ENCODE data around the gene ZGRF1. TPM values are rescaled to one million over a fixed set of nuclear protein-coding genes. Genes with fewer than 3 reads are reported as not detected.
"Not testable (repeated sequence)": the region's sequence is repeated elsewhere in the genome, so short reads cannot be mapped to it uniquely, and the experiment has no call there.

Gene ZGRF1
- total RNA-seq, 1 donor from 2014 or later = 13.0 TPM

DNA sequence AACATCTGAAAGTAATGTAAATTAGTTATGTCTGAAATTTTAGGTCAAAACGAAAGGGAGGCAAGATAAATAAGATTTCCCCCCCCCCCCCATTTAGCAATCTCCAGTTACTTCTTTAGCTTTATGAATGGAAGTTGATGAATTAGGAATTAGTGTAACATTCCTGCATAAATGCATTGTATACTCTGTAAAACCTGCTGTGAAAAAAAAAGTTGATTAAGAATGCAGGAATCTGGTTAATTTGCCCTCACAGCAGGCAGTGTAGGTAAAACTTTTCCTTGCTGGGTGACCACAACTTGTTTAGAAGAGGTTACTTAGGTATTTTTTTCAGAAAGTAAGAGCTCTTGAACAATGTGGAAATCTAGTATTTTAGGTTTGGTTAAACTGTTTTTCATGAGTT, 15.5 kb upstream of the ZGRF1 start:
- no peak overlapping the region for H3K27ac ChIP-seq (ENCODE audit: low read depth, low read length)
- H3K36me3 ChIP-seq (ENCODE audit: control insufficient read depth in 3 of 3, insufficient read depth in 3 of 3, low read length in 3 of 3) = peaks cover 14 to 49% (median 31%) of the 10 kb centered on the region in 3 donors
- H3K9ac ChIP-seq (ENCODE audit: low read depth in 1 of 3, low read length in 3 of 3) = no peak overlapping the region
- no peaks in the 10 kb centered on the region for H3K27me3 ChIP-seq (ENCODE audit: control insufficient read depth in 3 of 3, insufficient read depth in 3 of 3, low read length in 3 of 3)
- no peak overlapping the region for H3K4me3 ChIP-seq (ENCODE audit: low read length in 3 of 3)
- no peaks in the 10 kb centered on the region for H3K9me3 ChIP-seq (ENCODE audit: control insufficient read depth in 3 of 3, low read length in 3 of 3)
- H3K4me1 ChIP-seq (ENCODE audit: control insufficient read depth in 3 of 3, insufficient read depth in 3 of 3, low read length in 3 of 3) = no peaks in the 10 kb centered on the region

- Histone ChIP-seq H3K9ac (ENCODE audit: low read depth in 1 of 3, low read length in 3 of 3) (no peak overlapping the region), H3K36me3 (ENCODE audit: control insufficient read depth in 3 of 3, insufficient read depth in 3 of 3, low read length in 3 of 3) (peaks cover 17 to 55% (median 36%) of the 10 kb centered on the region in 3 donors), H3K9me3 (ENCODE audit: control insufficient read depth in 3 of 3, low read length in 3 of 3) (no peaks in the 10 kb centered on the region), H3K27me3 (ENCODE audit: control insufficient read depth in 3 of 3, insufficient read depth in 3 of 3, low read length in 3 of 3) (no peaks in the 10 kb centered on the region), H3K4me3 (ENCODE audit: low read length in 3 of 3) (no peak overlapping the region), H3K4me1 (ENCODE audit: control insufficient read depth in 3 of 3, insufficient read depth in 3 of 3, low read length in 3 of 3) (no peaks in the 10 kb centered on the region), H3K27ac (ENCODE audit: low read depth, low read length) (no peak overlapping the region)
Observed at GRCh38 chr4:112651641-112652040, 14.9 kb upstream of the ZGRF1 start.

GRCh38 chr4:112650332-112650731, 13.6 kb upstream of the ZGRF1 start:
- peaks cover 22 to 57% (median 45%) of the 10 kb centered on the region in 3 donors for H3K36me3 ChIP-seq (ENCODE audit: control insufficient read depth in 3 of 3, insufficient read depth in 3 of 3, low read length in 3 of 3)
- no peaks in the 10 kb centered on the region for H3K4me1 ChIP-seq (ENCODE audit: control insufficient read depth in 3 of 3, insufficient read depth in 3 of 3, low read length in 3 of 3)
- no peak overlapping the region for H3K27ac ChIP-seq (ENCODE audit: low read depth, low read length)
- no peaks in the 10 kb centered on the region for H3K9me3 ChIP-seq (ENCODE audit: control insufficient read depth in 3 of 3, low read length in 3 of 3)
- H3K27me3 ChIP-seq (ENCODE audit: control insufficient read depth in 3 of 3, insufficient read depth in 3 of 3, low read length in 3 of 3) = no peaks in the 10 kb centered on the region
- H3K9ac ChIP-seq (ENCODE audit: low read depth in 1 of 3, low read length in 3 of 3) = no peak overlapping the region
- H3K4me3 ChIP-seq (ENCODE audit: low read length in 3 of 3) = no peak overlapping the region

DNA sequence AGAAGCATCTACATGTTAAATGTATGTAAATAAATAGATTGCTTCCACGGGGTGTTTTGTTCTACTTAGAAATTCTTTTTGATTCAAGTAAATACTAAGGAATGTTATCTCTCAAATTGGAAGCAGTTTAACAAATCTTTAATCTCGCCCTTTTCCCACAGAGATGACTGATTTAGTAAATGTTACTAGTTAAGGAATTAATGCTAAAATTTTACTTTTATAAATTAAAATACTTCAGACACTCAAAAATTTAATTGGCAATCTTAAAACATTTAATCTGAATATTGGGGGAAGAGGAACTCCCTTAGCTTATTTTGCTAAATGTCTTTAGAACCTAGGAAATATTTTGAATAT, 12.3 kb upstream of the ZGRF1 start:
- no peak overlapping the region for H3K27ac ChIP-seq (ENCODE audit: low read depth, low read length)
- H3K4me1 ChIP-seq (ENCODE audit: control insufficient read depth in 3 of 3, insufficient read depth in 3 of 3, low read length in 3 of 3) = no peaks in the 10 kb centered on the region
- no peaks in the 10 kb centered on the region for H3K9me3 ChIP-seq (ENCODE audit: control insufficient read depth in 3 of 3, low read length in 3 of 3)
- H3K36me3 ChIP-seq (ENCODE audit: control insufficient read depth in 3 of 3, insufficient read depth in 3 of 3, low read length in 3 of 3) = peaks cover 26 to 54% (median 44%) of the 10 kb centered on the region in 3 donors
- H3K4me3 ChIP-seq (ENCODE audit: low read length in 3 of 3) = no peak overlapping the region
- H3K9ac ChIP-seq (ENCODE audit: low read depth in 1 of 3, low read length in 3 of 3) = no peak overlapping the region
- H3K27me3 ChIP-seq (ENCODE audit: control insufficient read depth in 3 of 3, insufficient read depth in 3 of 3, low read length in 3 of 3) = no peaks in the 10 kb centered on the region

GRCh38 chr4:112648263-112649054, 11.8 kb upstream of the ZGRF1 start:
- no peak overlapping the region for H3K9ac ChIP-seq (ENCODE audit: low read depth in 1 of 3, low read length in 3 of 3)
- no peak overlapping the region for H3K27ac ChIP-seq (ENCODE audit: low read depth, low read length)
- H3K9me3 ChIP-seq (ENCODE audit: control insufficient read depth in 3 of 3, low read length in 3 of 3) = no peaks in the 10 kb centered on the region
- no peak overlapping the region for H3K4me3 ChIP-seq (ENCODE audit: low read length in 3 of 3)
- H3K4me1 ChIP-seq (ENCODE audit: control insufficient read depth in 3 of 3, insufficient read depth in 3 of 3, low read length in 3 of 3) = no peaks in the 10 kb centered on the region
- no peaks in the 10 kb centered on the region for H3K27me3 ChIP-seq (ENCODE audit: control insufficient read depth in 3 of 3, insufficient read depth in 3 of 3, low read length in 3 of 3)
- peaks cover 26 to 50% (median 44%) of the 10 kb centered on the region in 3 donors for H3K36me3 ChIP-seq (ENCODE audit: control insufficient read depth in 3 of 3, insufficient read depth in 3 of 3, low read length in 3 of 3)

DNA sequence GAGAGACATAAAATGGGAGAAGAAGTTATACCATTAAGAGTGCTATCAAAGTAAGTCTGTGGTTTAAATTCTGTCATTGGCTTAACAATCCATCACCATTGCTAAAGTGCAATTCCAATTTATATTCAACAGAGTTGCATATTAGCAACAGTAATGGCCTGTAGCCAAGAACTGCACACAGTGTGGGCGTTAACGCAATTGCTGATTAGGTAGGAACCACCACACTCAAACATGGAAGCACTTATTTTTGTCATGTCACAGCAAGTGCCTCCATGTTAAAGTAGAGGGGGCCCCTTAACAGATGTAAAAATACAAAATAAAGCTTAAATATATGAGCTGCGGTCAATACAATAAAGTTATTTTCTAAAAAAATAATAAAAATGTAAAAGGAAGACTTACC, 11.1 kb upstream of the ZGRF1 start:
- Histone ChIP-seq H3K9me3 (ENCODE audit: control insufficient read depth in 3 of 3, low read length in 3 of 3) (no peaks in the 10 kb centered on the region), H3K27ac (ENCODE audit: low read depth, low read length) (no peak overlapping the region), H3K9ac (ENCODE audit: low read depth in 1 of 3, low read length in 3 of 3) (no peak overlapping the region), H3K36me3 (ENCODE audit: control insufficient read depth in 3 of 3, insufficient read depth in 3 of 3, low read length in 3 of 3) (peaks cover 26 to 46% (median 44%) of the 10 kb centered on the region in 3 donors), H3K4me3 (ENCODE audit: low read length in 3 of 3) (no peak overlapping the region), H3K27me3 (ENCODE audit: control insufficient read depth in 3 of 3, insufficient read depth in 3 of 3, low read length in 3 of 3) (no peaks in the 10 kb centered on the region), H3K4me1 (ENCODE audit: control insufficient read depth in 3 of 3, insufficient read depth in 3 of 3, low read length in 3 of 3) (no peaks in the 10 kb centered on the region)

DNA sequence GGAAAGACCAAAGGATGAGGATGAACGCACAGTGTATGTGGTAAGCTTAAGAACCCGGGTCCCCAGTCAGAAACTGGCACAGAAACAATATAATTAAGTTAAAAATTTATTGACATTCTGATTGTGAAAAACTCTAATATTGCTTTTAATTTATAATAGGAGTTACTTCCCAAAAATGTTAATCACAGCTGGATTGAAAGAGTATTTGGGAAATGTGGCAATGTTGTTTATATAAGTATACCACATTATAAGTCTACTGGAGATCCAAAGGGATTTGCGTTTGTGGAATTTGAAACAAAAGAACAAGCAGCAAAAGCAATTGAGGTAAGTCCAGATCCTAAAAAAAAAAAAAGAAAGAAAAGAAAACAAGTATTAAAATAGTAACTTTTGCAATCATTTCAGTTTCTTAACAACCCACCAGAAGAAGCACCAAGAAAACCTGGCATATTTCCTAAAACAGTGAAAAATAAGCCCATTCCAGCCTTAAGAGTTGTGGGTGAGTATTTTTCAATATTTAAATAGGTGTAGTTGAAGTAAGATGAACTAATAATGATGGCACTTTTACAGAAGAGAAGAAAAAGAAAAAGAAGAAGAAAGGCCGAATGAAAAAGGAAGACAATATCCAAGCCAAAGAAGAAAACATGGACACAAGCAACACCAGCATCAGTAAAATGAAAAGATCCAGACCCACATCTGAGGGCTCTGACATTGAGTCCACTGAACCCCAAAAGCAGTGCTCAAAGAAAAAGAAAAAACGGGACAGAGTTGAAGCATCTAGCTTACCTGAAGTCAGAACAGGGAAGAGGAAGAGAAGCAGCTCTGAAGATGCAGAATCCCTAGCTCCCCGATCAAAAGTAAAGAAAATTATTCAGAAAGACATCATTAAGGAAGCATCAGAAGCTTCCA, 10.2 kb upstream of the ZGRF1 start:
- no peak overlapping the region for H3K9ac ChIP-seq (ENCODE audit: low read depth in 1 of 3, low read length in 3 of 3)
- H3K36me3 ChIP-seq (ENCODE audit: control insufficient read depth in 3 of 3, insufficient read depth in 3 of 3, low read length in 3 of 3) = peaks cover 24 to 46% (median 44%) of the 10 kb centered on the region in 3 donors
- no peak overlapping the region for H3K4me3 ChIP-seq (ENCODE audit: low read length in 3 of 3)
- H3K27me3 ChIP-seq (ENCODE audit: control insufficient read depth in 3 of 3, insufficient read depth in 3 of 3, low read length in 3 of 3) = no peaks in the 10 kb centered on the region
- H3K27ac ChIP-seq (ENCODE audit: low read depth, low read length) = no peak overlapping the region
- H3K9me3 ChIP-seq (ENCODE audit: control insufficient read depth in 3 of 3, low read length in 3 of 3) = no peaks in the 10 kb centered on the region
- H3K4me1 ChIP-seq (ENCODE audit: control insufficient read depth in 3 of 3, insufficient read depth in 3 of 3, low read length in 3 of 3) = no peaks in the 10 kb centered on the region

- no peaks in the 10 kb centered on the region for H3K9me3 ChIP-seq (ENCODE audit: control insufficient read depth in 3 of 3, low read length in 3 of 3)
- H3K4me1 ChIP-seq (ENCODE audit: control insufficient read depth in 3 of 3, insufficient read depth in 3 of 3, low read length in 3 of 3) = no peaks in the 10 kb centered on the region
- no peaks in the 10 kb centered on the region for H3K27me3 ChIP-seq (ENCODE audit: control insufficient read depth in 3 of 3, insufficient read depth in 3 of 3, low read length in 3 of 3)
- no peak overlapping the region for H3K27ac ChIP-seq (ENCODE audit: low read depth, low read length)
- H3K36me3 ChIP-seq (ENCODE audit: control insufficient read depth in 3 of 3, insufficient read depth in 3 of 3, low read length in 3 of 3) = peaks cover 22 to 39% (median 36%) of the 10 kb centered on the region in 3 donors
- H3K9ac ChIP-seq (ENCODE audit: low read depth in 1 of 3, low read length in 3 of 3) = no peak overlapping the region
- no peak overlapping the region for H3K4me3 ChIP-seq (ENCODE audit: low read length in 3 of 3)
Observed at GRCh38 chr4:112645541-112646329, 9.0 kb upstream of the ZGRF1 start.

DNA sequence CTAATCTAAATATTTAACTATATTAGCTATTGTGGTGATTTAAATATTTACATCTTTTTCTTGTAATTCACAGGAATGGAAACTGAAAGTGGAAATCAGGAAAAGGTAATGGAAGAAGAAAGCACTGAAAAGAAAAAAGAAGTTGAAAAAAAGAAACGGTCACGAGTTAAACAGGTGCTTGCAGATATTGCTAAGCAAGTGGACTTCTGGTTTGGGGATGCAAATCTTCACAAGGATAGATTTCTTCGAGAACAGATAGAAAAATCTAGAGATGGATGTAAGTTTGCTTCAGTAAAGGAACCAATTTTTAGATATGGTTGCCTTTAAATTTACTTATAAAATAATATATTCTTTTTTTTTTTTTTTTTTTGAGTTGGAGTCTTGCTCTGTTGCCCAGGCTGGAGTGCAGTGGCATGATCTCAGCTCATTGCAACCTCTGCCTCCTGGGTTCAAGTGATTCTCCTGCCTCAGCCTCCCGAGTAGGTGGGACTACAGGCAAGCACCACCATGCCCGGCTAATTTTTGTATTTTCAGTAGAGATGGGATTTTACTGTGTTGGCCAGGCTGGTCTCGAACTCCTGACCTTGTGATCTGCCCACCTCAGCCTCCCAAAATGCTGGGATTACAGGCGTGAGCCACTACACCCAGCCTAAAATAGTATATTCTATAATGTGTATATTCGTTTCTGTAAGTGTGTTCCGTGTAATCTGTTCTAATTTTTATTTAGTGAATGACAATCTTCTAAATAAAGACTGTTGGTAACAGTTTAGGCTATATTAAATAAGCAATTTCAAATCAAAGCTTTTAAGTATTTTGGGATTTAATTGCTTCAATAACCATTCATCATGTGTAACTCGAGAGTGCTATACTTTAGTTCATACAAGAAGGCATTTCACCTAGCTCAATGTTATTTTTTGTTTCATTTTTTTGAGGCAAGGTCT, 8.2 kb upstream of the ZGRF1 start:
- H3K36me3 ChIP-seq (ENCODE audit: control insufficient read depth in 3 of 3, insufficient read depth in 3 of 3, low read length in 3 of 3) = peaks cover 18 to 35% (median 33%) of the 10 kb centered on the region in 3 donors

More for the DNA sequence above, 8.2 kb upstream of the ZGRF1 start:
- not testable (repeated sequence) for H3K9ac ChIP-seq (ENCODE audit: low read depth in 1 of 3, low read length in 3 of 3); H3K4me3 ChIP-seq (ENCODE audit: low read length in 3 of 3); H3K9me3 ChIP-seq (ENCODE audit: control insufficient read depth in 3 of 3, low read length in 3 of 3); H3K27me3 ChIP-seq (ENCODE audit: control insufficient read depth in 3 of 3, insufficient read depth in 3 of 3, low read length in 3 of 3); H3K27ac ChIP-seq (ENCODE audit: low read depth, low read length); H3K4me1 ChIP-seq (ENCODE audit: control insufficient read depth in 3 of 3, insufficient read depth in 3 of 3, low read length in 3 of 3)

Data from skeletal muscle tissue (tissue), 4 donors.